SK-N-MC (cell line): ENCODE measurements around the gene CLCN1.

Source experiments
- EZH2 ChIP-seq: fragments of 200-600 bp; sonication (generic); IDR thresholded peaks from one replicate; pipeline ENCODE4 v1.6.1; 2017; ENCODE audit warnings: antibody characterized with exemption
- POLR2AphosphoS5 ChIP-seq: IDR thresholded peaks from 2 replicates; pipeline ENCODE4 v1.6.1; 2012; ENCODE audit warnings: mild to moderate bottlenecking, low read depth, low read length, borderline replicate concordance

DNA sequence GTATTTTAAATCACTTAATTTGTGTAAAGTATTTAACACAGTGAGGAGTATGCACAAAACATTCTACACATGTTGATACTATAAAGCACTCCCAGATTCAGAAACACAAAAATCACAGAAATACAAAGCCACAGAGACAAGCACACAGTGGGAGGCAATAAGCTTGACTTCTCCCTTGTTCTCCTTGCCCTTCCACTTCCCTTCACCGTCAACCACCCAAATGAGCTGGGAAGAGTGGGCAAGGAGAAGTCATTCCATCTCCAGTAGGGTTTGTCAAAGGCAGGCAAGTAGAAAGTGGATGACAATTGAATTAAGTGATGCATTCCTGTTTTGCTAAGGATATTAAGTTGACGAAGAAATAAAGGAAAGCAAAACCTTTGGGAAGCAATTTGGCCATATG, 35.3 kb upstream of the CLCN1 start:
- TF ChIP-seq POLR2AphosphoS5 (no peak), EZH2 (no peak)
